Activated naive CD8-positive, alpha-beta T cell treated with anti-CD3 and anti-CD28 coated beads, Interleukin-2, amount 10 ng/mL, durations not matched to agents 7 days and 5 days (primary cell): ENCODE data around the gene KRTCAP2. TPM values are rescaled to one million over a fixed set of nuclear protein-coding genes. Genes with fewer than 3 reads are reported as not detected.
"Not testable (repeated sequence)": the region's sequence is repeated elsewhere in the genome, so short reads cannot be mapped to it uniquely, and the experiment has no call there.

Experiments used
- ATAC-seq: fragments of 150-1000 bp; cut with Tn5 transposase; one replicate; pipeline ENCODE4 v1.10.0; 2021; ENCODE audit warnings: low read depth, moderate library complexity
- POLR2A ChIA-PET: fragments of 350-600 bp; sonication (Branson Sonifier 250); formaldehyde crosslinking; loops from one replicate; lab custom pipeline; 2021; ENCODE audit warnings: antibody characterized with exemption; lab: Charles Lee
- DNase-seq: peaks from one replicate; pipeline ENCODE4 v3.0.0; 2021
- H3K27ac Mint-ChIP-seq: one replicate; pipeline ENCODE4 v1.8.0; 2022; ENCODE audit warnings: mild to moderate bottlenecking, mixed read lengths
- H3K27me3 Mint-ChIP-seq: one replicate; pipeline ENCODE4 v1.8.0; 2022; ENCODE audit warnings: mild to moderate bottlenecking, moderate library complexity, mixed read lengths
- H3K36me3 Mint-ChIP-seq: one replicate; pipeline ENCODE4 v1.8.0; 2021; ENCODE audit warnings: mild to moderate bottlenecking, mixed read lengths
- H3K4me1 Mint-ChIP-seq: one replicate; pipeline ENCODE4 v1.8.0; 2021; ENCODE audit warnings: mixed read lengths
- H3K4me3 Mint-ChIP-seq: one replicate; pipeline ENCODE4 v1.8.0; 2022; ENCODE audit warnings: mild to moderate bottlenecking, moderate library complexity, mixed read lengths
- H3K9me3 Mint-ChIP-seq: one replicate; pipeline ENCODE4 v1.8.0; 2021; ENCODE audit warnings: mixed read lengths
- total RNA-seq, 2 experiments: library from RNA; stranded (reverse); gene quantifications; one replicate each; pipeline ENCODE4 v1.2.3, GENCODE V29; 2021

KRTCAP2 gene
- 100 to 1,000 TPM; 146 to 170 TPM for total RNA-seq

- peaks cover 16% of the 10 kb centered on the region for H3K36me3 Mint-ChIP-seq
- no peaks in the 10 kb centered on the region for H3K9me3 Mint-ChIP-seq
- H3K27me3 Mint-ChIP-seq = no peaks in the 10 kb centered on the region
- peak; percentile 79 for ATAC-seq
- POLR2A ChIA-PET = interaction anchor here (0.6 to 4.6 kb wide), 17 partner anchors 21 to 552 kb away, joined by 3 to 78 read pairs (median 6); partner anchors contain the start of genes FDPS, MTX1 and THBS3
- H3K4me3 Mint-ChIP-seq = peak within 1 kb of the TSS; percentile 96
- DNase-seq = peak; percentile 95
- H3K27ac Mint-ChIP-seq = peak within 1 kb of the TSS; percentile 97
- peaks cover 31% of the 10 kb centered on the region for H3K4me1 Mint-ChIP-seq
These were observed at the start of gene KRTCAP2 for GRCh38 chr1:155172732-155173477. KRTCAP2 (minus strand) TSS chr1:155173304; CDS start chr1:155173224, 80 bp downstream.

GRCh38 chr1:155220211-155220965 lies 47.3 kb upstream of the KRTCAP2 start:
- peaks cover 23% of the 10 kb centered on the region for H3K4me1 Mint-ChIP-seq
- POLR2A ChIA-PET = interaction anchor here (2.9 kb wide), 1 partner anchor 12 kb away, joined by 17 read pairs; the partner anchor contains the start of genes MTX1 and THBS3

DNA sequence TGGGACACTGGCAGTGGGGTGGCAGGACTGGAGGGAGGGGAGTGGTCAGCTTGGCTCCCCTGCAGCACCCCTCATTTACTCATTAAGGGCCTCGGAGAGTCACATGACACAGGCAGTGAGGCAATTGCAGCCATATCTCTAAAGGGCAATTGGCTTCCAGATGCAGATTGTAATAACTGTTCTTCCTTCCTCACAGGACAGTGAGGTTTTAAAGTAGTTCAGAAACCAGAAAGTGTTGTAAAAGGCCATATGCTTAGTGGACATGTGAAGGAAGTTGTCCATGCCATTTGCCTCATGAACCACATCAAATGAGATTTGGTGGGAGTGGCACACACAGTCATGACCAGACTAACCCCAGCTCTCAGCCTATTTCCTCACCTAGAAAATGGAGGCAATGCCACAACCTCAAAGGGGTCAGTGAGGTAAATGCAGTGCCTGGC lies 46.5 kb upstream of the KRTCAP2 start:
- peak; percentile 40 for ATAC-seq
- Mint-ChIP-seq H3K27ac (peak overlapping the region; percentile 91), H3K4me1 (peaks cover 24% of the 10 kb centered on the region), H3K9me3 (no peaks in the 10 kb centered on the region), H3K27me3 (no peaks in the 10 kb centered on the region), H3K36me3 (peaks cover 9% of the 10 kb centered on the region), H3K4me3 (peak overlapping the region; percentile 68)
- POLR2A ChIA-PET = interaction anchor here (0.5 to 2.9 kb wide), 4 partner anchors 12 to 61 kb away, joined by 4 to 17 read pairs (median 9); partner anchors contain the start of genes MTX1 and THBS3
- DNase-seq = no peak

More at GRCh38 chr1:155220211-155220965, 47.3 kb upstream of the KRTCAP2 start:
- H3K36me3 Mint-ChIP-seq, H3K4me3 Mint-ChIP-seq, ATAC-seq, H3K27me3 Mint-ChIP-seq, DNase-seq, H3K9me3 Mint-ChIP-seq: not testable (repeated sequence)
- H3K27ac Mint-ChIP-seq = peak overlapping the region; percentile 91

DNA sequence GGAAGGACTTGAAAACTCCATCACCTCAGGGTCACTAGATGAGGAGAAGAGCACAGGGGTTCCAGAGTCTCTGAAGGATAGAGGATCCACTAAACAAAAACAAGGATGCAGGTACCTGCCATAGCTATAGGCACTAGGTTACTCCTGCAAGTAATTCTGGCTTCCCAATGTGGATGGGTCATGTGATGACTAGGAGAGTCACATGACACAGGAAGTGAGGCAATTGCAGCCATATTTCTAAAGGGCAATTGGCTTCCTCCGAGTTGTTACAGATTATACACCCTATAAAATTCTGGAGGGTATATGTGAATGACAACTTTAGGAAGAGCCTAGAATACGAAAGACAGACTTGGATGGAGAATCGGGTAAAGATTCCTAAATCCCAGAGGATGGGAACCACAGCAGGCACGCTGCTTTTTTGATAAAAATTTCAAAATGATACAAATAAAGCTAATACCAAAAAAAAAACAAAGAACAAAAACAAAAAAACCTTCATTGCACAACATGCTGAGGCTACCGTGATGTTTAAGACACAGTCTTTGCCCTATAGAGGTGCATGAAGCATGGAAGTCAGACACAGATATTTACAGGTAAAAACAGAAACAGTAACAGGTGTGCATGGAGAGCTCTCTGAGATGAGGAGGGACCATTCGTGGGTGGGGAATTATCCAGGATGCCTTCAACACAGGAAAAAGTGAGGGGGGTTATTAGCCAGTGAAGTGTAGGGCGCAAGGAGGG lies 45.9 kb upstream of the KRTCAP2 start:
- Mint-ChIP-seq H3K4me1 (peaks cover 24% of the 10 kb centered on the region), H3K27me3 (no peaks in the 10 kb centered on the region), H3K4me3 (peak overlapping the region; percentile 68), H3K36me3 (peaks cover 9% of the 10 kb centered on the region), H3K9me3 (no peaks in the 10 kb centered on the region), H3K27ac (peak overlapping the region; percentile 91)
- DNase-seq = no peak
- POLR2A ChIA-PET = interaction anchor here (0.5 to 2.9 kb wide), 4 partner anchors 11 to 62 kb away, joined by 4 to 17 read pairs (median 9); partner anchors contain the start of genes MTX1 and THBS3
- ATAC-seq = no peak

DNA sequence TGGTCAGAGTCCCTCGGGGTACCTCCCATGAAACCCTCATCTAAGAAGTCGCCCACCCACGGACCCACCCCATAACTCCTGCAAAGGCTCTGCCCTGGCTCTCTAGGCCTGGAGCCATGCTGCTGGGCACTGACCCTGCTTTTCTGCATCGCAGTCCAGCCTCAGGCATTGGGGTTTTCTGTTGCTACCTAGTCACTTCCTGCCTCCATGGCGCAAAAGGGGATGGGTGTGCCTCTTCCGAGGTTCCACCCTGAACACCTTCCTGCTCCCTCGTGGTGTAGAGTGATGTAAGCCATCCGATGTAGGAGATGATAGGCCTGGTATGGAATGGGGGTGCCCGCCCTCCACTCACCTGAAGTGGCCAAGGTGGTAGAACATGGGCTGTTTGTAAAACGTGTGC lies 41.6 kb upstream of the KRTCAP2 start:
- H3K4me3 Mint-ChIP-seq = not testable (repeated sequence)

DNA sequence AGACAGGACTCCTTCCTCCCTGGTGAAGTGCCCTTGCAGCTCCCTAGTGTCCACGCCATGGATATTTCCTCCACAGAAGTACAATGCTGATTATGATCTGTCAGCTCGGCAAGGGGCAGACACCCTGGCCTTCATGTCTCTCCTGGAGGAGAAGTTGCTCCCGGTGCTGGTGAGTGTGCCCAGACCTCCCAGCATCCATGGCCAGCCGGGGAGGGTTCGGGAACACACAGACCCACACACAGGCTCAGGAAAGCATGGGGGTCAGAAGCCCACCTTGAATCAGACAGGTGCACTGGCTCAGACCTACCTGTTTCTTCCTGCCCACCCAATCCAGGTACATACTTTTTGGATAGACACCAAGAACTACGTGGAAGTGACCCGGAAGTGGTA lies 38.9 kb upstream of the KRTCAP2 start:
- POLR2A ChIA-PET, H3K27ac Mint-ChIP-seq, ATAC-seq, DNase-seq, H3K9me3 Mint-ChIP-seq, H3K36me3 Mint-ChIP-seq, H3K27me3 Mint-ChIP-seq, H3K4me3 Mint-ChIP-seq: not testable (repeated sequence)
- H3K4me1 Mint-ChIP-seq = peaks cover 22% of the 10 kb centered on the region

More for the DNA sequence above, 41.6 kb upstream of the KRTCAP2 start:
- peak; percentile 20 for ATAC-seq
- POLR2A ChIA-PET, H3K27me3 Mint-ChIP-seq, H3K27ac Mint-ChIP-seq, DNase-seq, H3K9me3 Mint-ChIP-seq, H3K36me3 Mint-ChIP-seq: not testable (repeated sequence)
- H3K4me1 Mint-ChIP-seq = peaks cover 19% of the 10 kb centered on the region

GRCh38 chr1:155211381-155212050 lies 38.4 kb upstream of the KRTCAP2 start:
- POLR2A ChIA-PET, ATAC-seq, H3K4me3 Mint-ChIP-seq, H3K27ac Mint-ChIP-seq, H3K27me3 Mint-ChIP-seq, H3K9me3 Mint-ChIP-seq, H3K36me3 Mint-ChIP-seq, DNase-seq: not testable (repeated sequence)
- H3K4me1 Mint-ChIP-seq = peaks cover 26% of the 10 kb centered on the region

GRCh38 chr1:155210314-155211104 lies 37.4 kb upstream of the KRTCAP2 start:
- Mint-ChIP-seq H3K36me3 (no peaks in the 10 kb centered on the region), H3K4me1 (peaks cover 26% of the 10 kb centered on the region), H3K27me3 (no peaks in the 10 kb centered on the region), H3K27ac (peak overlapping the region; percentile 5), H3K9me3 (no peaks in the 10 kb centered on the region), H3K4me3 (peak overlapping the region; percentile 33)
- POLR2A ChIA-PET = interaction anchor here (1.8 kb wide), 1 partner anchor 33 kb away, joined by 8 read pairs; no protein-coding TSS in a partner anchor
- no peak for DNase-seq
- no peak for ATAC-seq

GRCh38 chr1:155209312-155209721 lies 36.2 kb upstream of the KRTCAP2 start:
- H3K4me1 Mint-ChIP-seq = peaks cover 25% of the 10 kb centered on the region
- POLR2A ChIA-PET = interaction anchor here (1.1 to 3.7 kb wide), 9 partner anchors 9 to 41 kb away, joined by 3 to 65 read pairs (median 8); partner anchors contain the start of genes KRTCAP2 and TRIM46
- H3K9me3 Mint-ChIP-seq = no peaks in the 10 kb centered on the region
- no peak for ATAC-seq
- H3K36me3 Mint-ChIP-seq = no peaks in the 10 kb centered on the region
- H3K4me3 Mint-ChIP-seq = peak overlapping the region; percentile 90
- DNase-seq = no peak
- no peaks in the 10 kb centered on the region for H3K27me3 Mint-ChIP-seq
- peak overlapping the region; percentile 90 for H3K27ac Mint-ChIP-seq

DNA sequence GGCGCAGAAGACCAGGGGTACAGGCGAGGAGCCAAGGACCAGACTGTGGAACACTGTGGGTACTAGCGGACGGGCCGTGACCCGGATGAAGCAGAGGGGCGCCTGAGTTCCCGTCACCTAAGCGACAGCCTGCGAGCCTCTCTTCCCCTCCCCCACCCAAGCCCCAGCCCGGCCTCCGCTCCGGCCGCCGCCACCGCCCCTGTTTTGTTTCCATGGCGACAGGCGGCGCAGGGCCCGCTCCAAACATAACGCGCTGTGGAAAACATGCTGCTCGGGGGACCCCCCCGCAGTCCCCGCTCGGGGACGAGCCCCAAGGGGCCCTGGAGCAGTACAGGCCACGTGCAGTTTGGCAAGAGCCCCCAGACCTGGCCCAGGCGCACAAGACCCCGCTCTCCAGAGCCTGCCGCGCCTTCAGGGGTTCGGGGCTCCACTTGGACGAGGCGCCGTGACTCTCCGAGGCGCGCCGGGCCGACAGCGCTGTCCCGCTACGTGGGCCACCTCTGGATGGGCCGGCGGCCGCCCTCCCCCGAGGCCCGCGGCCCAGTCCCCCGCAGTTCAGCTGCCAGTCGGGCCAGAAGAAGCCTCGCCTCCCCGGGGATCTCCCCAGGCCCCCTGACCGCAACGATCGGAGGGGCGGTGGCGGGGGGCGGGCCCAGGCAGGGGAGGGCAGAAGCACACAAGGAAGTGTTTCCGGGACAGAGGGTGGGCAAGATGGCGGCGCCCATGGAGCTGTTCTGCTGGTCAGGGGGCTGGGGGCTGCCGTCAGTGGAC lies 35.6 kb upstream of the KRTCAP2 start, which contains the start of gene MTX1:
MTX1 (plus strand) TSS at position 155 of the 771 bp plus-strand sequence; CDS start at position 265, 110 bp downstream.
- POLR2A ChIA-PET = interaction anchor here (1.1 to 3.7 kb wide), 9 partner anchors 10 to 42 kb away, joined by 3 to 65 read pairs (median 8); partner anchors contain the start of genes KRTCAP2 and TRIM46
- ATAC-seq (peak; percentile 74), DNase-seq (peak; percentile 89)
- peak within 1 kb of the TSS; percentile 90 for H3K4me3 Mint-ChIP-seq
- H3K27me3 Mint-ChIP-seq = no peaks in the 10 kb centered on the region
- no peaks in the 10 kb centered on the region for H3K36me3 Mint-ChIP-seq
- H3K4me1 Mint-ChIP-seq = peaks cover 25% of the 10 kb centered on the region
- peak within 1 kb of the TSS; percentile 90 for H3K27ac Mint-ChIP-seq
- no peaks in the 10 kb centered on the region for H3K9me3 Mint-ChIP-seq
